Activated gamma-delta T cell treated with Interleukin-2 at 50 U/mL for 16 hours (primary cell): ENCODE results near the gene DLEC1.

Experiments used
- DNase-seq: peaks from one replicate; pipeline ENCODE4 v3.0.0-alpha.2; 2020

DLEC1 gene

GRCh38 chr3:38165722-38166387 lies 126.8 kb downstream of the DLEC1 start:
- no peak for DNase-seq

GRCh38 chr3:38167591-38167990 lies 128.6 kb downstream of the DLEC1 start:
- no peak for DNase-seq

- DNase-seq: no peak
Observed at GRCh38 chr3:38168151-38169026, 129.4 kb downstream of the DLEC1 start.

GRCh38 chr3:38169027-38169317 lies 130.0 kb downstream of the DLEC1 start:
- no peak for DNase-seq

- no peak for DNase-seq
Observed at GRCh38 chr3:38170722-38171121, 131.7 kb downstream of the DLEC1 start.

- no peak for DNase-seq
Observed at GRCh38 chr3:38171622-38172021, 132.6 kb downstream of the DLEC1 start.
